CD4-positive, alpha-beta T cell treated with Interleukin-12 subunit alpha and Interleukin-12 subunit beta, for 1 hour (primary cell): ENCODE data around the gene GLYAT.

Experiments used
- DNase-seq: peaks from one replicate; pipeline ENCODE4 v3.0.0-alpha.2; 2020

The GLYAT gene

DNA sequence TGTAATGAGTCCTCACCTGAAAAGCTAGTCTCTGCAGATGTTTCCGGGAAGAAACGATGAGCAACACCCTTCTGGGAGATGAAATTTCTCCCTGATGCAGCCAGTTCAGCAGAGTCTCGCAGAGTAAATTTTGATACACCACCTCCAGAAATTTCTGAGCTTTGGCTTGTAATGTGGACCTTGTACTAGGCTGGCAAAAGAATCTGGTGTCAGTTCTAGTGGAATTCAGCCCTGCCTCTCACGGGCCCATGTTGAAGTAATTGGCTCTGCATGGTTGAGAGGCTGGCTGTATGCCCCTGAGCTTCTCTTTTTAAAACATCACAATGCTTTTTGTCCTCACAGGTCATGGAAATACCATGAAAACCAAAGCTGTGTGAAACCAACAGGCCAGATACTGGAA, at the start of gene GLYAT:
GLYAT (minus strand) TSS at position 125 of the 400 bp plus-strand sequence. CDS start 7,447 bp downstream, outside the sequence.
- no peak for DNase-seq

DNA sequence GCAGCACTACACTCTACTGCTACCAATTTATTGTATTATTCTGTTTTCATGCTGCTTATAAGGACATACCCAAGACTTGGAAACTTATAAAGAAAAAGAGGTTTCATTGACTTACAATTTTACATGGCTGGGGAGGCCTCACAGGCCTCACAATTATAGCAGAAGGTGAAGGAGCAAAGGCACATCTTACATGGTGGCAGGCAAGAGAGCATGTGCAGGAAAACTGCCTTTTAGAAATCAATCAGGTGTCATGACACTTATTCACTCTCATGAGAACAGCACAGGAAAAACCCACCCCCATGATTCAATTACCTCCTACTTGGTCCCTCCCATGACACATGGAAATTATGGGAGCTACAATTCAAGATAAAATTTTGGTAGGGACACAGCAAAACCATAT, 49.6 kb upstream of the GLYAT start:
- DNase-seq = no peak

- no peak for DNase-seq
Measured at GRCh38 chr11:58780578-58780977, 48.8 kb upstream of the GLYAT start.

- DNase-seq = no peak
Measured at GRCh38 chr11:58776891-58777710, 45.4 kb upstream of the GLYAT start.

GRCh38 chr11:58775066-58775708, 43.4 kb upstream of the GLYAT start:
- DNase-seq = no peak

- no peak for DNase-seq
Measured at GRCh38 chr11:58774164-58774593, 42.4 kb upstream of the GLYAT start.

- DNase-seq = no peak
Measured at GRCh38 chr11:58773337-58773736, 41.6 kb upstream of the GLYAT start.

DNA sequence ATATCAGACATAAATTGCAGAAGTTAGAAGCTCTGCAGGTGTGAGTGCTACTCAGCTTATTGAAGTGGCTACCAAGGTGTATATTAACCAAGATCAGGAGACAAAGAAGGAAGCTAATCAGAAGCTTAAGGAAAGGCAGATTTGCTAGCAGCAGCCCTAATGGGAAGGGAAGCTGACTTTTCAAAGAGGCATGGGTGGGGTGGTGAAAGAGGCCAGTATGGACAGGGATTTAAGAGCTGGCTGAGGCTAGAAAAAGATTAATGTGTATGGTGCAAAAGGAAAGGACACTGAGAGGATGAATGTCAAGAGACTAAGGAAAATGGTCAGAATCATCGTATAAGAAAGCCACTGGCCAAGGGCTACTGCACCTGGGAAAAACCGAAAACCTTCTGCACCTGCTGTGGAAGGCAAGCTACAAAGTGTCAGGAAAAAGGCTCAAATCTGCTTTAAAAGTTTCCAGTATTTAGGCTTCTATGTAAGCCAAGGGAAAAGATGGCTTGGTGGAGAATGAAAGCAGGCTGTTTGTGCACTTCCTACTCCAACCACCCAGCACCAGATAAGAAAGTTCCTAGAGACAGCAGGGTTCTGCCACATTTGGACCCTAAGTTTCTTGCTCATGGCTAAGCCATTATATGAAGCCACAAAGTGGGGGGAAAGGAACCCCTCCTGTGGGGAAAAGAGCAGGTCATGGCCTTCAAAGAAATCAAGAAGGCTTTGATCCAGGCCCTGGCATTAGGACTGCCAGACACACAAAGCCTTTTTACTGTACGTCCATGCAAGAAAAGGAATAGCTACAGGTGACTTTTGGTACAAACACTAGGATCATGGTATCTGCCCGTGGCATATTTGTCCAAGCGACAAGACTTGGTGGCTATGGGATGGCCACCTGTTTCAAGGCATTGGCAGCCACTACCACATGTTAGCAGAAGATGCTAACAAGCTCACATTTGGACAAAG, 40.9 kb upstream of the GLYAT start:
- DNase-seq = no peak

DNA sequence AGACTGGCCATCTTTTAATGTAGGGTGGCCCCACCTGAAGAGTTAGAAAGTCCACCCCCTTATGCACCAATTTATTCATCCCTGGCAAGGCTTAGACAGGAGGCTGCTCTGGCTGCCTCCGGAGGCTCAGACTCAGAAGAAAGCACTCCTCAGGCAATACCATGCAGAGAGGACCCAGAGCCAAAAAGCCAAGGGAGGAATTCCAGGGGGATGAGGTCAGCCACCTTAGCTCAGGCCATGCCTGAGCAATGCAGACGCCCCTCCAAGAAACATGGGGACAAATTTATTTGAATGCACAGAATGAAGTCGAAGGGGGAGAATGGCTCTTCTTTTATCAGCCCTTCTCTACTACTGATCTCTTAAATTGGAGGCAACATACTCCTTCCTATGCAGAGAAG, 39.7 kb upstream of the GLYAT start:
- DNase-seq = no peak

- no peak for DNase-seq
Measured at GRCh38 chr11:58770627-58771457, 39.1 kb upstream of the GLYAT start.

GRCh38 chr11:58770166-58770565, 38.4 kb upstream of the GLYAT start:
- no peak for DNase-seq

- DNase-seq = no peak
Measured at GRCh38 chr11:58769308-58769707, 37.6 kb upstream of the GLYAT start.

GRCh38 chr11:58768137-58768536, 36.4 kb upstream of the GLYAT start:
- no peak for DNase-seq

DNA sequence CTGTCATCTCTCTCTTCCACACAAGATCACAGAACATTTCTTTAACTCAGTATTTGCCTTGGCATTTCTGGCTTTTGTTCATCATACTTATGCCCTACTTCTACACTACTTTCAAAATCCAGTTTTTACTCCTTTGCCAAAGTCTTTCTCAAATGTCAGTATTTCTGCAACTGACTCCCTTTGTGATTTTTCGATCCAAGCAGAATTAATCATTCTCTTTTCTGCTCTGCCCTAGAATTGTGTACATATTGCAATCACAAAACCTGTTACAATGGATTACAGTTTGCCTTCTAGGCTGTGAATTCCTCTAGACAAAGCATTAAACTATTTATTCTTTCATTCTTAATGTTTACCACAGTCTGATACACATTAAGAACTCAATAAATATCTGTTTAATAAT, 33.3 kb upstream of the GLYAT start:
- no peak for DNase-seq

DNA sequence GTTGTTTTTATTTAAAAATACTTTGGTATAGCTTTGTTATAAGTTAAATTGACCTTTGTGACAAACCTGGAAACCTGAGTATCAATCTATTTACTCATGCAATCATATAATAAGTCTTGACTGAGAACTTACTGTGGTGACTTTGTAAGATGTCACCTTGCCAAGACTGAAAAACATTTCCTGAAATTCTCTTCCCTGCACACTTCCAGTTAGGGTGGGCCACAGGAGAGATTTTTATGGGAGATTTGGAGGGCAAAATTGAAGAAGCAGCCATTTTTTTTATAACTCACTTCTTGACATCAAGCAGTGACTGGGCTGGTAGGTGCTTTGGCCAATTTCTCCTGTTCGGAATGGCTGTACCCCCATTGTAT, 31.4 kb upstream of the GLYAT start:
- DNase-seq = no peak

GRCh38 chr11:58762284-58763119, 30.8 kb upstream of the GLYAT start:
- DNase-seq = no peak

DNA sequence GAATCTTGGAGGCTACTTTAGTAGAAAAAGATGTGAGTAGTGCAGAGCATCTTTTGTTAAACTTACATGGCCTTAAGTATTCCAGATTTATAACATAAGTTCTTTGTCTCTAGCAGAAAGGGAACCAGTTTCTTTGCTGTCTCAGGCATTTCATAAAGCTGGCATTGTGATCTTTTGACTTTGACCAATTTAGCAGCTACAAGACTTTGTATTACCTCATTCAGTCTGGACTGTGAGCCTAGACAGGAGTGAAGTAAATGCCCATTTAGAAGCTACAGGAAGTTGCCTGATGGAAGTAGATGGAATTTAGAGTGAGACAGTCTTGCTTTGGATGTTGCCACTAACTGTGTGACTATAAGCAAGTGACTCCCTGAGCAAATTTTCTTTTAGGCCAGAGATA, 25.7 kb upstream of the GLYAT start:
- no peak for DNase-seq

- DNase-seq = no peak
Measured at GRCh38 chr11:58745705-58746364, 14.1 kb upstream of the GLYAT start.

DNA sequence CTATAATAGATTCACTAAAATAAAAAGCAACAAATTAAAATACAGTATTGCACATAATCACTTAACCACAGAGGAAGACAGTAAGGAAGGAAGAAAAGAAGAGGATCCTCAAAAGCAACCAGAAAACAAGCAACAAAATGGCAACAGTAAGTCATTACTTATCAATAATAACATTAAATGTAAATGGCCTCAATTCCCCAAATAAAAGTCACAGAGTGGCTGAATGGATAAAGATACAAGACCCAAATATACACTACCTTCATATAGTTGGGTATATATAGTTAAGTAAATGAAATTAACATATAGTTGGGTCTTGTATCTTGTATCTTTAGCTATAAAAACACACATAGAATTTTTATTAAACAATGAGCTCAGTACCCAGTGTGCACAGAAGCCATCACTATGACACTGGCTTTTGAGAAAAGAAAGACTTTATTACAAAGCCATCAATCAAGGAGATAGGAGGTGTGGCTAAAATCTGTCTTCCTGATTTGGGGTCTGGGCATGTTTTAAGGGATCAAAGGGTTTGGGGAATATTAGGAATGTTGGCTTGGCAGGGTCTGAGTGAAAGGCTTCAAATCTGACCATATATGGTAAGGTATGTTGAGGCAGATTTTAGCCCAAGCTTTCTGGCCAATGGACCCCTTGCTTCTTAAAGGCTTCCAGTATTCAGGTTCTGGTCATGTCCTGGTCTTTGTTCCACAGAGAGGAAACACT, 13.4 kb upstream of the GLYAT start:
- no peak for DNase-seq
